Panc1 (cell line): ENCODE data around the gene IL31RA. TPM values are rescaled to one million over a fixed set of nuclear protein-coding genes. Genes with fewer than 3 reads are reported as not detected.
"Not testable (repeated sequence)": the region's sequence is repeated elsewhere in the genome, so short reads cannot be mapped to it uniquely, and the experiment has no call there.

Experiments
- ATAC-seq: fragments of 200-7000 bp; cut with Tn5 transposase; 2 replicates; pipeline ENCODE4 v1.9.1; 2020; ENCODE audit warnings: mild to moderate bottlenecking, moderate library complexity
- BruUV-seq: library from RNA; stranded (reverse); fragments of 400-500 nt; replicated peaks from 2 replicates; lab custom pipeline; 2021; lab: Mats Ljungman, UMichigan
- CTCF ChIA-PET: fragments of 300-600 bp; sonication (Branson Sonifier 250); formaldehyde crosslinking; loops from one replicate; lab custom pipeline; 2022; ENCODE audit warnings: antibody characterized with exemption; lab: Charles Lee
- POLR2A ChIA-PET: fragments of 300-600 bp; sonication (Branson Sonifier 250); formaldehyde crosslinking; loops from one replicate; lab custom pipeline; 2022; ENCODE audit warnings: antibody characterized with exemption; lab: Charles Lee
- DNase-seq: peaks from one replicate; pipeline ENCODE4 v3.0.0-alpha.2; 2010; ENCODE audit warnings: low read depth, low spot score
- H3K27ac ChIP-seq: 2 replicates; pipeline ENCODE4 v1.5.1; 2011; ENCODE audit warnings: mild to moderate bottlenecking, low read length, inconsistent platforms
- H3K27me3 ChIP-seq: fragments of 200-500 bp; sonication (Bioruptor generic); 2 replicates; pipeline ENCODE4 v1.6.0; 2014; ENCODE audit warnings: low read length, inconsistent platforms; ENCODE audit not compliant: control insufficient read depth, insufficient read depth
- H3K36me3 ChIP-seq: fragments of 200-500 bp; sonication (Bioruptor generic); 2 replicates; pipeline ENCODE4 v1.5.1; 2014; ENCODE audit warnings: inconsistent platforms, mild to moderate bottlenecking, low read length, moderate library complexity; ENCODE audit not compliant: control insufficient read depth, insufficient read depth
- H3K4me1 ChIP-seq: 2 replicates; pipeline ENCODE4 v1.5.1; 2011; ENCODE audit warnings: inconsistent platforms, mild to moderate bottlenecking, low read length, moderate library complexity; ENCODE audit not compliant: control insufficient read depth, insufficient read depth
- H3K4me3 ChIP-seq, 2 experiments: 2 replicates each; pipeline ENCODE4 v1.5.1; 2011 to 2012; ENCODE audit warnings: low read depth in 2 of 2, low read length in 2 of 2, mild to moderate bottlenecking in 2 of 2, inconsistent platforms in 1 of 2, moderate library complexity in 1 of 2
- H3K9me3 ChIP-seq: fragments of 200-500 bp; sonication (Bioruptor generic); 2 replicates; pipeline ENCODE4 v1.5.1; 2014; ENCODE audit warnings: low read depth, mild to moderate bottlenecking, inconsistent platforms, low read length, moderate library complexity; ENCODE audit not compliant: control insufficient read depth, insufficient read depth
- CTCF ChIP-seq: fragments of 450-650 bp; IDR thresholded peaks from 2 replicates; pipeline ENCODE4 v1.5.1; 2017; ENCODE audit warnings: mild to moderate bottlenecking
- POLR2AphosphoS5 ChIP-seq: IDR thresholded peaks from 2 replicates; pipeline ENCODE4 v1.6.1; 2012; ENCODE audit warnings: mild to moderate bottlenecking, low read depth, low read length, moderate library complexity
- SIN3A ChIP-seq: IDR thresholded peaks from 2 replicates; pipeline ENCODE4 v1.6.1; 2012; ENCODE audit warnings: low read depth, mild to moderate bottlenecking, low read length, moderate library complexity, borderline replicate concordance; ENCODE audit not compliant: insufficient read depth
- TCF7L2 ChIP-seq: IDR thresholded peaks from 2 replicates; pipeline ENCODE4 v1.6.1; 2011; ENCODE audit warnings: mild to moderate bottlenecking, low read depth, low read length, inconsistent platforms
- in situ Hi-C: cut with HindIII; loops from 2 replicates; pipeline ENCODE4 v1.10.0; 2016; ENCODE audit warnings: low sequenced_read_pairs, low pct_unique_long_range_greater_than_20kb
- intact Hi-C: fragments of 100-400 bp; cut with micrococcal nuclease; formaldehyde crosslinking; loops from one replicate; pipeline ENCODE4 v1.10.0; 2022; ENCODE audit not compliant: unreplicated experiment
- total RNA-seq: library from RNA; stranded (reverse); gene quantifications from one replicate; pipeline ENCODE4 v1.2.1, GENCODE V29; 2021; ENCODE audit not compliant: unreplicated experiment
- TF ChIP-seq, protein P1 (sequence below), 2 experiments: IDR thresholded peaks; 2 replicates each; pipeline ENCODE4 v1.6.1; 2011 to 2012; ENCODE audit warnings: low read depth in 2 of 2, control low read depth in 1 of 2, low read length in 1 of 2, mild to moderate bottlenecking in 1 of 2, moderate library complexity in 1 of 2; ENCODE audit not compliant: insufficient read depth in 1 of 2

The IL31RA gene
- total RNA-seq, 1 experiment from 2014 or later = 3.1 TPM

DNA sequence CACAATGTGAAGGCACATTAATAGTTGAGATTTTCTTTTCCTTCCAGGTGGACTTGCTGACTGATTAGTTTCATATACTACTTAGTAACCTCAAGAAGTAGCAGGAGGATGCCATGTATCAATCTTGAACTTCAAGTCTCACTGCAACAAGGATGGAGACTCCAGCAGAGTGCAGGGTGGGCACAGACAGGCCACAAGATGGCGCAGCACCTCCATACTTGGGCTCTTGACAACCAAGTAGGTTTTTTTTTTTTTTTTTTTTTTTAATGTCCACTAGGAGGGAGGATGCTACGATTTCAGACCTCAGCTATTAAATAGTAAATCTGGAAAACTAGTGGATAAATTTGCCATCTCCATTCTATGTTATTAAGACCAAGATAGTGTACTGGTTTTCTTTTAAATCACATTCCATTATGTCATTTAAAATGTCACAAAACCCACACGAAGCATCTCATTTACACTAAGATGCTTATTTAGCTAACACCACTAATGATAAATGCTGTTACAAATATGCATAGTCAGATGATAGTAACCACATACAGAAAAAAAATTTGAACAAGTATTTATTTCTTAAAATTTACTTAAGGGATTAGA lies 85.0 kb downstream of the IL31RA start:
- Histone ChIP-seq H3K36me3 (peaks cover 11% of the 10 kb centered on the region), H3K4me3 (no peak overlapping the region), H3K27me3 (no peaks in the 10 kb centered on the region), H3K27ac (no peak overlapping the region), H3K9me3 (no peaks in the 10 kb centered on the region), H3K4me1 (no peaks in the 10 kb centered on the region)
- BruUV-seq = no TSS peak
- intact Hi-C loops = loop anchor here (1.0 kb wide), 1 partner anchor 265 kb away; no protein-coding TSS in a partner anchor
- ChIA-PET CTCF (interaction anchor here (0.5 to 1.0 kb wide), 15 partner anchors 36 to 1413 kb away, joined by 3 to 16 read pairs (median 5); no protein-coding TSS in a partner anchor), POLR2A (interaction anchor here (1.1 kb wide), 1 partner anchor 9 kb away, joined by 16 read pairs; no protein-coding TSS in a partner anchor)
- TF ChIP-seq CTCF (peak; percentile 94), TCF7L2 (no peak)
- in situ Hi-C loops = no loop called here
- DNase-seq (peak; percentile 76), ATAC-seq (peak; percentile 91)

- CTCF ChIA-PET, H3K9me3 ChIP-seq, H3K27ac ChIP-seq, H3K4me1 ChIP-seq, H3K27me3 ChIP-seq, intact Hi-C loops, DNase-seq, in situ Hi-C loops, BruUV-seq, ATAC-seq, H3K4me3 ChIP-seq: not testable (repeated sequence)
- peaks cover 25% of the 10 kb centered on the region for H3K36me3 ChIP-seq
- POLR2A ChIA-PET = interaction anchor here (0.7 kb wide), 1 partner anchor 51 kb away, joined by 5 read pairs; no protein-coding TSS in a partner anchor
Observed at GRCh38 chr5:55937598-55937997, 86.4 kb downstream of the IL31RA start.

- H3K36me3 ChIP-seq = peaks cover 31% of the 10 kb centered on the region
- DNase-seq, H3K27ac ChIP-seq, POLR2A ChIA-PET, BruUV-seq, H3K27me3 ChIP-seq, H3K4me1 ChIP-seq, intact Hi-C loops, in situ Hi-C loops, H3K4me3 ChIP-seq, CTCF ChIA-PET, ATAC-seq, H3K9me3 ChIP-seq: not testable (repeated sequence)
Observed at GRCh38 chr5:55941154-55941553, 90.0 kb downstream of the IL31RA start.

DNA sequence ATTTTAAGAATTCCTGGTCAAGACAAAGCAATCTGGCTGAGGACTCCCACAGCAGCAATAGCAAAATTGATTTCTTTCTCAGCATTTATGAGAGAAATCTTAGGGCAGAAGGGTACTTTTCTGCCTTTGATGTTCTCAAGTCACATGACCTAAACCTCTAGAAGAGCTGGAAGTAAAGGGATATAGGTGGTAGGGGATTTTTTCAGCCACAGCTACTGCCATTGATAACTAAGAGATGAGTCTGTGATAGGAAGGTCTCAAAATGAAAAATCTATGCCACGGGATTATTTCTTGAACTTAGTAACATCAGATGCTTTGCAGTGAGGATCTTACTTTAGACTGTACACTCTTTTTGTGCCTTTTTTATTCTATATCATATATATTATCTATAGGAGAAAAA lies 108.1 kb downstream of the IL31RA start:
- Histone ChIP-seq H3K4me3 (no peak overlapping the region), H3K36me3 (peaks cover 38% of the 10 kb centered on the region), H3K4me1 (no peaks in the 10 kb centered on the region), H3K27ac (no peak overlapping the region), H3K9me3 (no peaks in the 10 kb centered on the region), H3K27me3 (no peaks in the 10 kb centered on the region)
- ChIA-PET POLR2A (interaction anchor here (0.5 to 0.6 kb wide), 2 partner anchors 45 to 213 kb away, joined by 3 to 5 read pairs; no protein-coding TSS in a partner anchor), CTCF (no interaction called here)
- DNase-seq (no peak), ATAC-seq (no peak)
- intact Hi-C loops = no loop called here
- TF ChIP-seq TCF7L2 (no peak), POLR2AphosphoS5 (no peak), CTCF (no peak), SIN3A (no peak)
- TF ChIP-seq, protein P1, sequence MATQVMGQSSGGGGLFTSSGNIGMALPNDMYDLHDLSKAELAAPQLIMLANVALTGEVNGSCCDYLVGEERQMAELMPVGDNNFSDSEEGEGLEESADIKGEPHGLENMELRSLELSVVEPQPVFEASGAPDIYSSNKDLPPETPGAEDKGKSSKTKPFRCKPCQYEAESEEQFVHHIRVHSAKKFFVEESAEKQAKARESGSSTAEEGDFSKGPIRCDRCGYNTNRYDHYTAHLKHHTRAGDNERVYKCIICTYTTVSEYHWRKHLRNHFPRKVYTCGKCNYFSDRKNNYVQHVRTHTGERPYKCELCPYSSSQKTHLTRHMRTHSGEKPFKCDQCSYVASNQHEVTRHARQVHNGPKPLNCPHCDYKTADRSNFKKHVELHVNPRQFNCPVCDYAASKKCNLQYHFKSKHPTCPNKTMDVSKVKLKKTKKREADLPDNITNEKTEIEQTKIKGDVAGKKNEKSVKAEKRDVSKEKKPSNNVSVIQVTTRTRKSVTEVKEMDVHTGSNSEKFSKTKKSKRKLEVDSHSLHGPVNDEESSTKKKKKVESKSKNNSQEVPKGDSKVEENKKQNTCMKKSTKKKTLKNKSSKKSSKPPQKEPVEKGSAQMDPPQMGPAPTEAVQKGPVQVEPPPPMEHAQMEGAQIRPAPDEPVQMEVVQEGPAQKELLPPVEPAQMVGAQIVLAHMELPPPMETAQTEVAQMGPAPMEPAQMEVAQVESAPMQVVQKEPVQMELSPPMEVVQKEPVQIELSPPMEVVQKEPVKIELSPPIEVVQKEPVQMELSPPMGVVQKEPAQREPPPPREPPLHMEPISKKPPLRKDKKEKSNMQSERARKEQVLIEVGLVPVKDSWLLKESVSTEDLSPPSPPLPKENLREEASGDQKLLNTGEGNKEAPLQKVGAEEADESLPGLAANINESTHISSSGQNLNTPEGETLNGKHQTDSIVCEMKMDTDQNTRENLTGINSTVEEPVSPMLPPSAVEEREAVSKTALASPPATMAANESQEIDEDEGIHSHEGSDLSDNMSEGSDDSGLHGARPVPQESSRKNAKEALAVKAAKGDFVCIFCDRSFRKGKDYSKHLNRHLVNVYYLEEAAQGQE (IDR thresholded peaks at IDR 0.05; ENCODE audit: insufficient read depth in 1 of 2, low read depth in 2 of 2, low read length in 1 of 2) = no peak
- in situ Hi-C loops = no loop called here
- BruUV-seq = TSS peak; percentile 52
